ENCODE measurements around the gene SRR.

Gene SRR

DNA sequence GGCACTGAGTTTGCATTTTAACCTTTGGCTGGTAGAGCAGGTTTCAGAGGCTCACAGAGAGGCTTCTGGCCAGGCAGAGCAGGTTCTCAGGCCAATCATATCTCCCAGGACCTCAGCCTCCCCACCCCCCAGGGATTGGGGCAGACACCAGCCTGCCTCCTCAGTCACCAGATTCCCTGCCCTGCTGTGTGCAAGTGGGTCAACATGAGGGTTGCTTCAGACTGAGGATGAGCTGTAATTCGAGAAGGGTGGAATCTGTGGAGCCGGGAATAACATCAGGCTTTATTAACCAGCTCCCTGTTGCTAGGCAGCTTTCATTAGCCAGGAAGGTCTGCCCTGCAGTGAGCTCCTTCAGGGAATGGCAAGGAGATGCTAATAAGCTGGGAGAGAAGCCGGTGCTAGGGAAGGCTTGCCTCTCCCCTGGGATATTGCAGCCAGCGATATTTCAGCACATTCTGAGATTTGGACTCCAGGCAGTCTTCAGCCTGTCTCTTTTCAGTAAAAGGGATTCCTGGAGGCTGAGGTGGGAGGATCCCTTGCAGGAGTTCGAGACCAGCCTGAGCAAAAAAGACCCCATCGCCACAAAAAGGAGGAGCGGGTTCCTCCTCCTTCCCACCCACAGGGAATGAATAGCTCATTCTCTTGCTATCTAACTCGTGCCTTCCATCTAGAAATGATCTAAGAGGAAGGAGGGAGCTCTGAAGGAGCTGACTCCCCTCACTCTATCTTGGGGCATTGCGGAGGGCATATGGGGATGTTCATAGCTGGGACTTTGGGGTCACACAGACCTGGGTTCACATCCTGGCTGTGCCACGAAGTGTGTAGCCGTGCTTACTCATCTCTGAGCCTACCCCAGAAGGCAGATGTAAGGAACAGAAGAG, 44.3 kb downstream of the SRR start:
- peak; percentile 87 for DNase-seq

DNA sequence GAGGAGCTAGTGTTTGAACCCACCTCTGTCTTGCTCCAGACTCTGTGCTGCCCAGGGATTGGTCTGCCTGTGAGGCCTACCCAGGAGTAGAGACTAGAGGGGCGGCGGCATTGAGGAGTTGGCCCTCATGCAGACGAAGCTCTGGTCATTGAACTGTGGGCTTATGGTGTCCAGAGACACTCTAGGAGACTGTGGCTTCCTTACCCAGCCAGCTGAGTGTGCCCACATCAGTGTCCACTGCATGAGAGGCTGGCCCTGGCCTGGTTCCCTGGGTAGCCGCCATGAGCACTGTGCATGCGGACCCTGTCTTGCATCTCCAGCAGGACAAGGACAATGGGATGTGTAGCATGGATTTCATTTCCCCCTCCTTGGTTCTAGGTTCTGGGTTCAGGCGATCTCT, 47.5 kb downstream of the SRR start:
- no peak for DNase-seq

DNA sequence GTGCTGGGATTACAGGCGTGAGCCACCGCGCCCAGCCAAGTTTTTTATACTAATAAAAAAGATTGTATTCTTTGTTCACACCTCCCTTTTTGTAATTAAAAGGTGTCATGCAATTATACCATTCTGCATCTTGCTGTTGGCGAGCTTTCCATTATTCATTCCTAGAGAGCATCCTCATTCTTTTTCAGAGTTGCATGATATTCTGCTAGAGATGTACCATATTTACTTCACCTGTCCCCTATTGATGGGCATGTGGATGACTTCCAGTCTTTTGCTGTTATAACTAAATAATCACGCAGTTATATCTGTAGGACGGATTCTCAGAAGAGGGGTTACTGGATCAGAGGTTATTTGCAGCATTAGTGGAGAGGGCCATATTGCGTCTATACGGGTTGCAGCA, 50.6 kb downstream of the SRR start:
- DNase-seq: no peak

DNA sequence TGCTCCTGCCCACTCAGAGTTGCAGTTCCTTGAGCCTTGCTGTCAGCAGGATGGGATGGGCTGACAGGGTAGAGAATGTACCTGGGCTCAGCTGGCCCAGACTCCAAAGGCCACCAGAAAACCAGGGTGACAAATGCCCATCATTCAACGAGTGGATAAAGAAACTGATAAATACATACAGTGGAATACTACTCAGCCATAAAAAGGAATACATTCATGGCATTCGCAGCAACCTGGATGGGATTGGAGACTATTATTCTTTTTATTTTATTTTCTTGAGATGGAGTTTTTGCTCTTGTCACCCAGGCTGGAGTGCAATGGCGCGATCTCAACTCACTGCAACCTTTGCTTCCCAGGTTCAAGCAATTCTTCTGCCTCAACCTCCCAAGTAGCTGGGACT, 53.5 kb downstream of the SRR start:
- no peak for DNase-seq

DNA sequence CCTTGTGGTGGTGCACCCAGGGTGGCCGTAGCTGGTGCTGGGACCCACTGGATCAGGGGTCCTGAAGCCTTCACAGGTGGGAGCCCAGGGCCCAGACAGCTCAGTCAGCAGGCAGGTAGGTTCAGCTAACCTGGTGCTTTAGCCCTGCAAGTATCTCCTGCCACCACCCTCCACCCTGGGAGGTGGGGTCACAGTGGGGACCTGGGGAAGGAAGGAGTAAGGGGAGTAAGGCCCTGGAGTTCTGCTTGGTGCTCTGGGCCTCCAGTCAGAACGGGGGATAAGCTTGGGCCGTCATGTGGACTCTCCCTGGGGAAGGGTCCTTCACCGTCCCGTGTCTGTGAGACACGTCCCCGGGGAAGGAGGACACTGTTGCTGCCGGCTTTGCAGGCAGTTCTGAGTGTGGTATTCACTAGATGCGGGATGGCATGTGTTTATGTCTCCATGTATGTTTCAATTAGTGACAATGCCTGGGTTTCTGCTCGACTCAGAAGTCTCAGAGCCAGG, 54.2 kb downstream of the SRR start:
- DNase-seq: no peak

DNA sequence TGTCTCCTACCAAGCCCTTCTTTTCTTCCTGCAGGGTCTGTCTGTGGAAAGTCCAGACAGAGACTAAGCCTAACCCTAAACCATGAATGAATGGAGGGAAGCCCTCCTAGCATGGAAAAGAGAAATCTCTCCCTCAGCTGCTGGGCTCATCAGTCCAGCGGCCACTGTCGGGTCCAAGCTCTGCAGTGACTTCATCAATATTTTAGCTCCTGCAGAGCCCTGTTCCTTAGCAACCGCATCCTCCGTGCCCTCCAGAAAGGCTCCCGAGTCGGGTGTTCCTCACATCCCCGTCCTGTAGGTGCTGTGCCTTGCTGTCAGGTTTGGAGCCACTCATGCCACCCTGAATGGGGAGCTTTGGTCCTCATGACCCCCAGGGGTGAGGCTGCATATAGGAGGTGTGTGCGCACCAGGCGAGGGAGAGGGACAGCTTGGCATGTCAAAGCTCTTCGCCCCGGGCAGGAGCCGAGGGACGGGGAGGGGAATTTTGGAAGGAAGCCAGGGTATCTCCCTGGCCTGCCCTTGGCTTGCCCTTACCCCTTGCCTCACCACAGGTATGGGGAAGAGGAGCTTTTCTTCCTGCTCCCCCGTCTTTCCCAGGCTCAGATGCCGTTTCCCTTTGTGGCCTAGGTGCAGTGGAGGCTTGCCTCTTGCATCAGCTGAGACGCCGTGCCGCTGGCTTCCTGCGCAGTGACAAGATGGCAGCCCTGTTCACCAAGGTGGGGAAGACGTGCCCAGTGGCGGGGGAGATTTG, 57.4 kb downstream of the SRR start:
- DNase-seq: no peak

DNA sequence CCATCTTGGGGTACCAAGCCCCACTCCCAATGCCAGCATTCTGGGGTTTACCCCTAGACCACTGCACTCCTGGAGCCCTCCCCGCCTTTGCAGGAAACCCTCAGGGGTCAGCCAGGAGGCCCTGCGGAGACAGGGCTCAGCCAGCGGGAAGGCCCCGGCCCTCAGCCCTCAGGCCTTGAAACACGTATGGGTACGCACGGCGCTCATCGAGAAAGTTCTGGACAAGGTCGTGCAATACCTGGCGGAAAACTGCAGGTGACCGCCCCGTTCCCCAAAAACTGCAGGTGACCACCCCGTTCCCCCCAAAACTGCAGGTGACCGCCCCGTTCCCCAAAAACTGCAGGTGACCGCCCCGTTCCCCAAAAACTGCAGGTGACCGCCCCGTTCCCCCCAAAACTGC, 58.3 kb downstream of the SRR start:
- no peak for DNase-seq

DNA sequence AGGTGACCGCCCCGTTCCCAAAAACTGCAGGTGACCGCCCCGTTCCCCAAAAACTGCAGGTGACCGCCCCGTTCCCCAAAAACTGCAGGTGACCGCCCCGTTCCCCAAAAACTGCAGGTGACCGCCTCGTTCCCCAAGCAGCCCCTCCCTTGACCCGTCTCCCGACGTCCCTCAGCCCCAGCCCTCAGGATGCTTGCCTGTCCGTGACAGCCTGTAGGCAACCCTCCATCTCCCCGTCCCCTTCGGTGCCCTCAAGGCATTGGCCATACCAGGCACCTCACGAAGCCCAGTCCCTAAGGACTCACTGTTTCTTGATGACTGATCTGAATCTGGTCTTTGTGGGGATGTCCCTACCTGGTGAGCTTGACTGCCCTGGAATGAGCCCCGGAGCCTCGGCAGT, 58.7 kb downstream of the SRR start:
- no peak for DNase-seq

DNA sequence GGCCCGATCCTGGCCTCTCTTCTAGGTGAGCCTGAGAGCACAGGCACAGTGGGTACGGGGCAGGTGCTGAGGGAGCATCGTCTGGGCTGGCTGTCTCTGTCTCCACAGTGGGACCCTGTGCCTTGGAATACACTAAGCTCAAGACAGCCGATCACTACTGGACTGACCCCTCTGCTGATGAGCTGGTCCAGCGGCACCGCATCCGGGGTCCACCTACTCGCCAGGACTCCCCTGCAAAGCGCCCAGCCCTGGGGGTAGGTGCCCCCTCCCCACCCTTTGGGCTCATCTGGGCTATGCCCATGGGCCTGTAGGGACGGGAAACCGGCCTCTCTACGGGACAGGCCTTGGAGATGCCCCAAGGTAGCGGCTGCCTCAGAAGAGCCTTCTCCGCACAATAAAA, 59.1 kb downstream of the SRR start:
- DNase-seq: no peak

DNA sequence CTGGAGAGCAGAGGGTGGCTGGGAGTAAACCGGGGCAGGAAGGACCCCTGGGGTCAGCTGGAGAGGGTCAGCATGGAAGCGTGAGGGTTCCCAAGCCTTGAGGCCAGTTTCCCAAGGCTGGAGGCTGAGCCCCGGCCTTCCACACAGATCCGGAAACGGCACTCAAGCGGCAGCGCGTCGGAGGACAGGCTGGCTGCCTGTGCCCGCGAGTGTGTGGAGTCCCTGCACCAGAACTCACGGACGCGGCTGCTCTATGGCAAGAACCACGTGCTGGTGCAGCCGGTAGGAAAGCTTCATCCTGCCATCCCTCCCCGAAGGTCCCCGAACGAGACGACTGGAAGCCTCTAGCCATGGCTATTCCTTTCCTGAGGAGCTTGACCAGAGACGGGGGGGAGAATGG, 59.6 kb downstream of the SRR start:
- no peak for DNase-seq

DNA sequence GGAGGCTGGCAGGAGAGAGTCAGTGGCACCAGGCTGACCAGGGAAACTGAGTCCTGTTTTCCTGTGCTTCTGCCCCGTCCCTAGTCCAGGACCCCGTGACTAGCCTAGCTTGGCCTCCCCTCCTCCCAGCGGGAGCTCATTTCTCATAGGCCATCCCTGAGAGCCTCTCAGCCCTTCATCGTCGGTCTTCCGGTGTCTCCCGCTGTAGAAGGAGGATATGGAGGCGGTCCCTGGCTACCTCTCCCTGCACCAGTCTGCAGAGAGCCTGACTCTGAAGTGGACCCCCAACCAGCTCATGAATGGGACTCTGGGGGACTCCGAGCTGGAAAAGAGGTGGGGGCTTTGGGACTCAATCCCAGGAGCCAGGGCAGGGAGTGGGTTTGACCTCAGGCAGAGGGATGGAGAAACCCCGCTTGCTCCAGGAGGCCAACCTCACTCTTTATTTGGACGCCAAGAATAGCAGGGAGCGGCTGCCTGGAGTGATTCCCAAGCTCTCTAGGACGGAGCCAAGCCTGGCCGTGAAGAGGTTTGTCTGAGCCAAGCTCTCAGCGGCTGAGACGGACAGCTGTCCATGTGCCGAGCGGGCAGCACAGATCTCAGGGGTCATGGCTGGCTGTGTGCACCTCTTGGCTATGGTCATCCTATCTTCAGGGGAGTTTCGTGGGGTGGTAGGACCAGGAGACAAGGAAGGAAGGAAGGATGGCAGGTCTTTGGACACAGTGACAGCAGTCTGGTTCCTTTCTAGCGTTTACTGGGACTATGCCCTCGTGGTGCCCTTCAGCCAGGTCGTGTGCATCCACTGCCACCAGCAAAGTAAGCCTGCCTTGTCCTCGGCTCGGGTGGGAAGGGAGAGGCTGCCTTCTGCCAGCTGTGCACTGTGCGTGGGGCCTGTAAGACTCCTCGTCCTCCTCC, 60.4 kb downstream of the SRR start:
- no peak for DNase-seq

DNA sequence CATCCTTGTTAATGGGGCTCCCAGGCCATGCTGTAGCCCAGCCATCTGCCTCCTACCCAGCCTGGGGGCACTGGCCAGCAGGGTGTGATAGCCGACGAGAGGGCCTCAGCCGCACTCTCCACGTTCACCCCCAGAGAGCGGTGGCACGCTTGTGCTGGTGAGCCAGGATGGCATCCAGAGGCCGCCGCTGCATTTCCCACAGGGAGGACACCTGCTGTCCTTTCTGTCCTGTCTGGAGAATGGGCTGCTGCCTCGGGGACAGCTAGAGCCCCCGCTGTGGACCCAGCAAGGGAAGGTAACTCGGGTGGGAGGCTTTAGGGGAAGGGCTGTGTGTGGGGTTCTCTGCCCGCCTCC, 61.0 kb downstream of the SRR start:
- DNase-seq: no peak

DNA sequence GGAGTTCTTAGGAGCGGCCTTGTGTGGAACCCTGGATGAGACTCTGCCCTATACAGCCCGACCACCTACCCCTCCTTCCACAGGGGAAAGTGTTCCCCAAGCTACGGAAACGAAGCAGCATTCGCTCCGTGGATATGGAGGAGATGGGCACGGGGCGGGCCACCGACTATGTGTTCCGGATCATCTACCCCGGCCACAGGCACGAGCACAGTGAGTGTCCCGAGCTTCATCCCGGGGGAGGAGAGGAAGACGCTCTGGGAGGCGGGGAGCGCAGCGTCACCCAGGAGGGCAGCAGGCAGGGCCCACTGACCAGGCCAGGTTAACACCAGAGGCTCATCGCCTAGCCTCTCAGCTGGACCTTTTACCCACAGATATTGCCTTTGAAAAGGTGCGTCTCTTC, 61.4 kb downstream of the SRR start:
- no peak for DNase-seq

DNA sequence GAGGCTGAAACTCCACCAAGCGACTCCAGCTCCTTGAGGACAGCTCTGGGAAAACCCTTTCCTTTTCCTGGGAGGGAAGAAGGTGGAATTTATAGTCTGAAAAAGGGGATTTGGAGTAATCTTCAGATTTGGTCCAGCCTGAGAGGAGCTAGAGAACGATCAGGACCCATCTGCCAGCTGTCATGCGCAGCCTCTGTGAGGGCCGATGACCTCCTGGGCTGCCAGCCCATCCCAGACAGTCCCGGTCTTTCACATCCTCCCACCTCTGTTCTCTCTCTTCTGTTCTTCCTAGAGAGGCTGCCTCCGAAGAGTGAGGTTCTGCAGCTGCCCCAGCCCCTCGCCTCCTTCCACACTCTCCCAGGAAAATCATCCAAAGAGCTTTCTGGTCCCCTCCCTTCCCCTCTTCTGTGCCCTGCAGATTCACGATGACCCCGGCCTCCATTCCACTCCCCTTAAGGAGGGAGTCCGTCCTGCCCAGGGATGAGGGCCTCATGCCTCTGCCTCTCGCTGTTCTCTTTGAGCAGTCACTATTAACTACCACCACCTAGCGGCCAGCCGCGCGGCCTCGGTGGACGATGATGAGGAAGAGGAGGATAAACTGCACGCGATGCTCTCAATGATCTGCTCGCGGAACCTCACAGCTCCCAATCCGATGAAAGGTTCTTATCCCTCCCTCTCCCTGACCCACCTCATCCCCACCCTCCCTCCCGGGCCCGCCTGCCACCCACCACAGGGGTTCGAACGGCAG, 63.2 kb downstream of the SRR start:
- no peak for DNase-seq

DNA sequence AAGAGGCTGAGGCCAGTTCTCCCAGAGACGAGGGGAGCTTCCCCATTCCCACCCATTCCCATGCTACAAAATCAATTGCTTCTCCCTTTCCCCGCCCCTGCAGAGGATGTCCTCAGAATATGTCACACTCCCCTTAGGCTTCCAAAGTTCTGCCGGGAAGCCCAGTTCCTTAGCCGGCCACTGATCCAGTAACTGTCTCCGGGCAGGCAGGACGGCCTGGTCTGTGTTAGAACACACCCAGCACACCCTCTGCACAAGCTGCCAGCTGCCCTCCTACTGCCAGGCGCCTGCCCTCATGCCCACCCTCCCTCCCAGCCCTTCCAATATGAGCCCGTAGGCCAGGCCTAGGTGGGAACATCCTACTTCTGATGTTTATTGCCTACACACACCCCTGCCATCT, 64.6 kb downstream of the SRR start:
- DNase-seq: no peak

DNA sequence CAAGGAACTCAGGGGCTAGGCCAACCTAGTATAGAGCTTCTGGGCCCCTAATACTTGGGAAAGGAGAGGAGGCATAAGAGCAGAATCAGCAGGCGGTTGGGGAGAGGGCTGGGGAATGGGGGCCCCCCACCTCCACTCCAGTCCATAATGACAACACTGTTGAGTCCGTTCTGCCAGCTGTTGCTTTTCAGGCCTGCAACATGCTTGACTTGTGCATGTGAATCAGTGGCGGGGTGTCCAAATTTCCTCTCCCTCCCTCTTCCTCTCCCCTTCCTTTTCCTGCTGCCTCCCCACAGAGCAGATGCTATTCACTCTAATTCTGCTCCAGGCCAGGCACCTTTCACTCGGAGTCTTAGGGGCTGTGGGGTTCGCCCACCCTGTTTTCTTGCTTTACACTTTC, 65.3 kb downstream of the SRR start:
- DNase-seq: peak; percentile 49

DNA sequence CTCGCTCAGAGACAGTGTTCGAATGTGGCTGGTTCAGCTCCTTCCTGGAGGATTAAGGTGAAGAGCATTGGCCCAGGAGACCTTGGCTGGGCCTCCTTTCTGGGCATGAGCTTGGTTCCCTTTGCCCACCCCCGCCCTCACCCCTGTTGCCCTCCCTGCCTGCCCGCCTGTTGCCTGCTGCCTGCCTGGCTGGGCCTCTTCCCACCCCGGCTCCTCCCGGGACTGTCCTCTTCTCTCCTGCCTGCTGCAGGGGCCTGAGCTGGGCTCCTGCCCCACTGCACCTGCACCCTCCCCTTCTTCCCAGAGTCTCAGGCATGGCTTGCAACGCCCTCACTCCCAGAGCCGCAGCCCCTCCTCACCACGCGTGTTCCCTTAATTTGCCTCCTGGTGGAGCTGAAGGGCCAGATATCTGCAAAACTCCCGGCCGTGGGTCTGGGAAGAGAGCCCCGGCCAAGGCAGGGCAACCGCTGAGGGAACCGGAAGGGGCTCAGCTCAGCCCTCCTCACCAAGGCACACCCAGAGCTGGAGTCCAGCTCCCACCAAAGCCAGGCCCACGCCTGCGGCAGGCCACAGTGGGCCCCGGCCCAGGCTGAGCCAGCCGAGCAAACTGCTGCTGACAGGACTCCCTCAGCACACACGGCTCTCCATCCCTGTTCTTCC, 65.9 kb downstream of the SRR start:
- no peak for DNase-seq

DNA sequence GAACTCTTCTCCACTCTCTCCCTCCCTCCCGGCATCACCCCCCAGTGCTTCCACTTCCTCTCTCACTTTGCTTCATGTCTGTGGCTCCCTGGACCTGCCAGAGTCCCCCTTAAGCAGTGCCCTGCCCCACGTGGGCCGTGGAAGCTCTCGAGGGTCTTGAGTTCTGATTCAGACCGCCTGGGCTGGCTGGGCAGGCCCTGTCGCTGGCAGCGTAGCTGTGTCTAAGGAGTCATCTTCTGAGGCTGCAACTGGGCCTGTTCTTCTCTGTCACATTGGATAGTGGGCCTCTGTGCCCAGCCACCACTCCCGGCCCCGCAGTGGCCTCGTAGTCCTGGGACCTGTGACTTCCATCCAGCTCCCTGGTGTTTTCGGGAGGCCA, 66.5 kb downstream of the SRR start:
- DNase-seq: no peak

DNA sequence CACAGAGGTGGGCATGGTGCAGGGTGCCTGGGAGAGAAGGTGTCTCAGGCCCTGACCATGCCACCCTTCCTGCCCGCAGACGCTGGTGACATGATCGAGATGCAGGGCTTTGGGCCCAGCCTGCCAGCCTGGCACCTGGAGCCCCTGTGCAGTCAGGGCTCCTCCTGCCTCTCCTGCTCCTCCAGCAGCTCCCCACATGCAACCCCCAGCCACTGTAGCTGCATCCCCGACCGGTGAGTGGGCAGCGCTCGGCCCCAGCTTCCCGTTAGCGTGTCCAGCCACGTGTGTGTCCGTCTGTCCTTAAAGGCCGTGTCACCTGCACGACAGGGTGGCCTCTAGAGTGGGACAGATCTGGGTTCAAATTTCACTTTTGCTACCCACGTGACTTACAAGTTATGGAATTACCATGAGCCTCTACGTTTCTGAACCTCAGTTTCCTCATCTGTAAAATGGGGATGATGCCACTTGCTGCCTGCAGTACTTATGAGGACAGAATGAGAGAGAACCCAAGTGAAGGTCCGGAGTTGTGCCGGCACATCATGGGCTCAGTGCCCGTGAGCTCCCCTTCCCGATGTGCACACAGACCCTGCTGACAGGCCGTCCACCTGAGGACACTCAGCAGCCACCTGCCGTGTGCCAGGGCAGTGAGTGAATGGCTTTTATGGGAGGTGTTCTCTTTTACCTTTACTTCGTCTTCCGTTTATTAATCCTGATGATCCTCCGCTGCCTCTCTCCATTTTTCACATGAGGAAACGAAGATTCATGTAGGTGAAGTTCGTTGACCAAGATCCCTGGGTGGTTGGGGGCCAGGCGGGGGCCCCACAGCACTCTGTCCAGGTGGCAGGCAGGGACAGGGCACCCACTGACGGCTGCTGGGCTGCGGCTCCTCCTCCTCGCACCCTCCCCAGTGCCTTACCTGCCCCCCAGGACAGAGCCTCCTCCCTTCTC, 67.7 kb downstream of the SRR start:
- no peak for DNase-seq

DNA sequence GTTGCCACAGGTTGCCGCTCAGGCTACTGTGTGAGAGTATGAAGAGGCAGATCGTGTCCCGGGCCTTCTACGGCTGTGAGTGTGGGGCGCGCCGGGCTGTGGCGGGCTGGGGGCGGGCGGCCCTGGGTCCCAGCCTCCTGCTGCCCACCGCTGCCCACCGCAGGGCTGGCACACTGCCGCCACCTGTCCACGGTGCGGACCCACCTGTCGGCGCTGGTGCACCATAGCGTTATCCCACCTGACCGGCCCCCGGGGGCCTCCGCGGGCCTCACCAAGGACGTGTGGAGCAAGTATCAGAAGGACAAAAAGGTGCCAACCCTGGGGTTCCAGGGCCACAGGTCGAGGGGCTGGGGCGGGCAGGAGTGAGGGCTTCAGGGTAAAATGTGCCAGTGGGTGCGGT, 68.4 kb downstream of the SRR start:
- no peak for DNase-seq

DNA sequence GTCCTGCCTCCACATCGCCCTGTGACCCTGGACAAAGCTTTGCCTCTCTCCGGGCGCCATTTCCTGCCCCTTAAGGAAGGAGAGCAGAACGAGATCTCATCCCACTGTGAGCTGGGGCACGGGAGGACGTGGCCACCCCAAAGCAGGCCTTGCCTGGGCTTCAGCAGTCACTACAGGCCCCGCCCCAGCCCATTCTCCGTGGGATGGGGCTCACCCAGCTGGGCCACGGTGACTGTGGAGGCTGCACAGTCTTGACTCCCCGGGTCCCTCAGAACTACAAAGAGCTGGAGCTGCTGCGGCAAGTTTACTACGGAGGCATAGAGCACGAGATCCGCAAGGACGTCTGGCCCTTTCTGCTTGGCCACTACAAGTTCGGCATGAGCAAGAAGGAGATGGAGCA, 68.9 kb downstream of the SRR start:
- DNase-seq: no peak
